SK-N-SH treated with all-trans-retinoic acid at 6 μM for 48 hours (cell line): ENCODE results near the gene TRAPPC3.

Experiments
- ATAC-seq: fragments of 200-7000 bp; cut with Tn5 transposase; 3 replicates; pipeline ENCODE4 v1.9.1; 2020; ENCODE audit warnings: mild to moderate bottlenecking, moderate library complexity
- BACH2 ChIP-seq: fragments of 250-450 bp; sonication (Bioruptor Pico); IDR thresholded peaks from 2 replicates; pipeline ENCODE4 v1.9.0; 2021; ENCODE audit warnings: mild to moderate bottlenecking, borderline replicate concordance
- CREB5 ChIP-seq: fragments of 250-450 bp; sonication (Bioruptor Pico); IDR thresholded peaks from 2 replicates; pipeline ENCODE4 v1.5.1; 2020; ENCODE audit warnings: low read depth, mild to moderate bottlenecking, moderate library complexity
- CSDC2 ChIP-seq: fragments of 250-450 bp; sonication (Bioruptor Pico); IDR thresholded peaks from 2 replicates; pipeline ENCODE4 v1.5.0; 2020; ENCODE audit warnings: mild to moderate bottlenecking, moderate library complexity
- CSRNP3 ChIP-seq: fragments of 250-450 bp; sonication (Bioruptor Pico); IDR thresholded peaks from 2 replicates; pipeline ENCODE4 v1.5.1; 2021; ENCODE audit warnings: mild to moderate bottlenecking, moderate library complexity
- ESRRG ChIP-seq: fragments of 250-450 bp; sonication (Bioruptor Pico); IDR thresholded peaks from 2 replicates; pipeline ENCODE4 v1.6.1; 2021; ENCODE audit warnings: mild to moderate bottlenecking
- GLIS3 ChIP-seq: fragments of 250-450 bp; sonication (Bioruptor Pico); IDR thresholded peaks from 2 replicates; pipeline ENCODE4 v1.5.0; 2020; ENCODE audit warnings: mild to moderate bottlenecking, moderate library complexity
- ISL1 ChIP-seq: fragments of 250-450 bp; sonication (Bioruptor Pico); IDR thresholded peaks from 2 replicates; pipeline ENCODE4 v2.1.2; 2022; ENCODE audit warnings: mild to moderate bottlenecking, moderate library complexity
- OSR1 ChIP-seq: fragments of 250-450 bp; sonication (Bioruptor Pico); IDR thresholded peaks from 2 replicates; pipeline ENCODE4 v1.8.0; 2022; ENCODE audit warnings: moderate library complexity, mild to moderate bottlenecking, inconsistent platforms
- PATZ1 ChIP-seq: fragments of 250-450 bp; sonication (Bioruptor Pico); IDR thresholded peaks from 2 replicates; pipeline ENCODE4 v1.8.0; 2020; ENCODE audit warnings: mild to moderate bottlenecking, moderate library complexity, borderline replicate concordance
- PPARA ChIP-seq: fragments of 250-450 bp; sonication (Bioruptor Pico); IDR thresholded peaks from 2 replicates; pipeline ENCODE4 v1.5.0; 2020; ENCODE audit warnings: mild to moderate bottlenecking, borderline replicate concordance
- RARB ChIP-seq: fragments of 250-450 bp; sonication (Bioruptor Pico); IDR thresholded peaks from 2 replicates; pipeline ENCODE4 v1.8.0; 2021; ENCODE audit warnings: mild to moderate bottlenecking, moderate library complexity
- SNAI2 ChIP-seq: fragments of 250-450 bp; sonication (Bioruptor Pico); IDR thresholded peaks from 2 replicates; pipeline ENCODE4 v1.5.0; 2020; ENCODE audit warnings: mild to moderate bottlenecking, moderate library complexity
- TCF4 ChIP-seq: fragments of 250-450 bp; sonication (Bioruptor Pico); IDR thresholded peaks from 2 replicates; pipeline ENCODE4 v1.8.0; 2021; ENCODE audit warnings: mild to moderate bottlenecking, moderate library complexity, borderline replicate concordance
- TOX ChIP-seq: fragments of 250-450 bp; sonication (Bioruptor Pico); IDR thresholded peaks from 2 replicates; pipeline ENCODE4 v1.8.0; 2021; ENCODE audit warnings: mild to moderate bottlenecking, moderate library complexity, borderline replicate concordance
- TSHZ2 ChIP-seq: fragments of 250-450 bp; sonication (Bioruptor Pico); IDR thresholded peaks from 2 replicates; pipeline ENCODE4 v1.5.0; 2020; ENCODE audit warnings: mild to moderate bottlenecking, moderate library complexity
- ZC3H10 ChIP-seq: fragments of 250-450 bp; sonication (Bioruptor Pico); IDR thresholded peaks from 2 replicates; pipeline ENCODE4 v1.5.1; 2021; ENCODE audit warnings: mild to moderate bottlenecking, moderate library complexity
- ZFP3 ChIP-seq: fragments of 250-450 bp; sonication (Bioruptor Pico); IDR thresholded peaks from 2 replicates; pipeline ENCODE4 v1.5.0; 2020; ENCODE audit warnings: mild to moderate bottlenecking, moderate library complexity
- ZNF565 ChIP-seq: fragments of 450-650 bp; formaldehyde crosslinking; conservative IDR thresholded peaks from 2 replicates; pipeline ENCODE4 v1.5.0; 2020; ENCODE audit warnings: low read depth, mild to moderate bottlenecking, moderate library complexity
- ZNF70 ChIP-seq: fragments of 450-650 bp; formaldehyde crosslinking; IDR thresholded peaks from 2 replicates; pipeline ENCODE4 v1.5.0; 2020; ENCODE audit warnings: mild to moderate bottlenecking, moderate library complexity
- ZNF8 ChIP-seq: fragments of 450-650 bp; formaldehyde crosslinking; IDR thresholded peaks from 2 replicates; pipeline ENCODE4 v1.5.0; 2020; ENCODE audit warnings: mild to moderate bottlenecking, moderate library complexity

Gene TRAPPC3

GRCh38 chr1:36170643-36171412 lies 21.5 kb upstream of the TRAPPC3 start:
- TF ChIP-seq ZNF70 (CRISPR knock-in tag) (no peak), CSRNP3 (CRISPR knock-in tag) (no peak), GLIS3 (CRISPR knock-in tag) (no peak)
- ATAC-seq: no peak

- TF ChIP-seq PATZ1: no peak
- TF ChIP-seq ZNF565: no peak
- no peak for TF ChIP-seq TCF4 (CRISPR knock-in tag)
- no peak for TF ChIP-seq BACH2 (CRISPR knock-in tag)
- TF ChIP-seq RARB (CRISPR knock-in tag): no peak
- no peak for TF ChIP-seq CSDC2 (CRISPR knock-in tag)
- TF ChIP-seq TSHZ2 (CRISPR knock-in tag): no peak
- TF ChIP-seq TOX (CRISPR knock-in tag): no peak
- TF ChIP-seq ZC3H10 (CRISPR knock-in tag): no peak
- TF ChIP-seq GLIS3 (CRISPR knock-in tag): no peak
- no peak for TF ChIP-seq SNAI2 (CRISPR knock-in tag)
- TF ChIP-seq ZNF8 (CRISPR knock-in tag): no peak
- no peak for TF ChIP-seq OSR1 (CRISPR knock-in tag)
- TF ChIP-seq PPARA (CRISPR knock-in tag): no peak
- no peak for TF ChIP-seq ESRRG (CRISPR knock-in tag)
- no peak for TF ChIP-seq CREB5 (CRISPR knock-in tag)
- TF ChIP-seq ZFP3: no peak
- TF ChIP-seq CSRNP3 (CRISPR knock-in tag): no peak
- no peak for ATAC-seq
Measured at GRCh38 chr1:36168514-36168913, 19.2 kb upstream of the TRAPPC3 start.

- TF ChIP-seq OSR1 (CRISPR knock-in tag) (no peak), ZC3H10 (CRISPR knock-in tag) (no peak), ISL1 (CRISPR knock-in tag) (no peak)
- TF ChIP-seq, all 23 proteins: peak for 0
- peak; percentile 46; the same call in 2 of the 3 replicates for ATAC-seq
Measured at GRCh38 chr1:36166938-36167905, 17.9 kb upstream of the TRAPPC3 start.
